Activated naive CD8-positive, alpha-beta T cell treated with anti-CD3 and anti-CD28 coated beads, Interleukin-2, amount 50 U/mL, for 24 hours (primary cell): ENCODE measurements around the gene ELFN2.

ENCODE experiments used
- ATAC-seq: fragments of 150-1000 bp; cut with Tn5 transposase; one replicate; pipeline ENCODE4 v1.10.0; 2021
- DNase-seq: peaks from one replicate; pipeline ENCODE4 v3.0.0; 2021
- H3K27ac Mint-ChIP-seq: one replicate; pipeline ENCODE4 v1.8.0; 2021; ENCODE audit warnings: mild to moderate bottlenecking, mixed read lengths
- H3K27me3 Mint-ChIP-seq: one replicate; pipeline ENCODE4 v1.8.0; 2021; ENCODE audit warnings: mixed read lengths
- H3K36me3 Mint-ChIP-seq: one replicate; pipeline ENCODE4 v1.8.0; 2021; ENCODE audit warnings: low read depth, mixed read lengths
- H3K4me1 Mint-ChIP-seq: one replicate; pipeline ENCODE4 v1.8.0; 2021; ENCODE audit warnings: mixed read lengths
- H3K4me3 Mint-ChIP-seq: one replicate; pipeline ENCODE4 v1.8.0; 2021; ENCODE audit warnings: mild to moderate bottlenecking, moderate library complexity, mixed read lengths
- H3K9me3 Mint-ChIP-seq: one replicate; pipeline ENCODE4 v1.8.0; 2021; ENCODE audit warnings: mixed read lengths

The ELFN2 gene

GRCh38 chr22:37365950-37366349 is 61.3 kb downstream of the ELFN2 start:
- no peaks in the 10 kb centered on the region for H3K9me3 Mint-ChIP-seq
- no peak overlapping the region for H3K27ac Mint-ChIP-seq
- H3K4me3 Mint-ChIP-seq, result no peak overlapping the region
- no peaks in the 10 kb centered on the region for H3K27me3 Mint-ChIP-seq
- ATAC-seq (no peak), DNase-seq (no peak)
- H3K36me3 Mint-ChIP-seq, result no peaks in the 10 kb centered on the region
- H3K4me1 Mint-ChIP-seq, result peaks cover 4% of the 10 kb centered on the region

DNA sequence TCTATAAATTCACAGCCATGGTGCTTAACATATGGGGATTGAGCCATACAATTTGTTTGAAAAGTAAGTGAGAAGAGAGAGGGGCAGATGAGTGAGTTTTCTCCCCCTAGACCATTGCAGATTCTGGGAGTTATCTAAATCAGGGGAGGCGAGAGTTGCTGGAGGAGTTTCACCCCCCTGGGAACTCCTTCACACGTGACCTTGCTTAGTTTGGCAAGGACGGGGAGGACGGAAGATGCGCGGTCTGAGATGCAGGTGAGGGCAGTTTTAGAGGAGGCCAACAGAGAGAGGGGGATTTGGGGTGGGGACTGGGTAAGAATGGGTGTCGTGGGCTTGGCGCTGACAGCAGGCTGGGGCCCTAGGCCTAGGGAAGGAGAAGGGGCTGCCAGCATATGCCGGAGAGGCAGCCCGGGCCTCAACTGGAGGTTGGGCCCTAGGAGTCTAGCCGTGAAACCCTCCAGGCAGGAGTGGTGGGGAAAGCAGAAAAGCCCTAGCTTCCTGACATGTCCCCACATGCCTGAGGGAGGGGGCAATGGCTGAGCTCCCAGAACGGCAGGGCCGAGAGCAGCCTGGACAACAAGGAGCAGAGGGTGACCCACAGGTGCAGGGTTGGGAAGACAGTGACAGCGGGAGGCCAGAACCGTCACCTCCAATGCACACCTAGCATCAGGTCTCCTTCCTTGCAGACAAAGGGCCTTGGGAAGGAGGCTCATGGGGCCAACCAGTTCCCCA is 63.9 kb downstream of the ELFN2 start:
- no peak overlapping the region for H3K4me3 Mint-ChIP-seq
- peaks cover 2% of the 10 kb centered on the region for H3K4me1 Mint-ChIP-seq
- H3K36me3 Mint-ChIP-seq, result no peaks in the 10 kb centered on the region
- no peak overlapping the region for H3K27ac Mint-ChIP-seq
- DNase-seq (no peak), ATAC-seq (no peak)
- no peaks in the 10 kb centered on the region for H3K9me3 Mint-ChIP-seq
- H3K27me3 Mint-ChIP-seq, result no peaks in the 10 kb centered on the region

DNA sequence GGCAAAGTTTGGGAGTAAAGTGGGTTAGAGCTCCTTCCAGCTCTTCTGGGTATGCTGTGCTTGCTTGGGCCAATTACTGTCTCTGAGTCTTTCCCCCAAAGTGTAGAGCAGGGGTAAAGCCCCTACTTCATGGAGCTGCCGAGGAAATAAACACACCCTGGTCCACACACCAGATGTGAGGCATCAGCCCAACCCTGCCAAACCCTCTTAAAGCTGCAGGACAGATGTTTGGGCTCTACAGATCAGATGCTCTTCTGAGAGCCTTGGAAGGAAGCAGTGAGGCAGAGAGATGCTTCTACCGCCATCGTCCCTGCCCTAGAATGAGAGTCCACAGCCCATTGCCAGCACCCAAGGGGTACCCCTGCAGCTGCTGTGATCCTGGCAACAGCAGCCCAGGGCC is 64.7 kb downstream of the ELFN2 start:
- no peaks in the 10 kb centered on the region for H3K36me3 Mint-ChIP-seq

DNA sequence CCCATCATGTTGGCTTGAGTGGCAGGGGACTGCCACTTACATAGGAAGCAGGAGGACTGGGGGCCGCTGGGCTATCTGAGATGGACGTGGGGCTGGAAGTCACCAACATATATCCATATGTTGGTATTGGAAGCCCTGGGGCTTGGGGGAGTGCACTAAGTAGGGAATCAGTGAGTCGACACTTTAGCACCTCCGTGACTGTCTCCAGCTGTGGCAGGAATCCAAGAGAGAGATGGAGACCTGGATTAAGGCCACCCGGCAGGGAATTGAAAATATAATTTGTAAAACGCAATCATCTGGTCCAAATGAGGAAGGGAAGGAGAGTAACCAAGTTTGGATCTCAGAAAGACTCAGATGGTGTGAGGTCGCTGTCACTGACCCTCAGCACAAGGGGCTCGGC is 68.4 kb downstream of the ELFN2 start:
- DNase-seq, result no peak
- Mint-ChIP-seq H3K9me3 (no peaks in the 10 kb centered on the region), H3K4me3 (no peak overlapping the region), H3K36me3 (no peaks in the 10 kb centered on the region), H3K27ac (no peak overlapping the region), H3K27me3 (peaks cover 2% of the 10 kb centered on the region), H3K4me1 (no peaks in the 10 kb centered on the region)
- no peak for ATAC-seq

More for the DNA sequence above, 64.7 kb downstream of the ELFN2 start:
- Mint-ChIP-seq H3K4me1 (peaks cover 2% of the 10 kb centered on the region), H3K27me3 (no peaks in the 10 kb centered on the region), H3K4me3 (no peak overlapping the region), H3K9me3 (no peaks in the 10 kb centered on the region), H3K27ac (no peak overlapping the region)
- DNase-seq (no peak), ATAC-seq (no peak)

DNA sequence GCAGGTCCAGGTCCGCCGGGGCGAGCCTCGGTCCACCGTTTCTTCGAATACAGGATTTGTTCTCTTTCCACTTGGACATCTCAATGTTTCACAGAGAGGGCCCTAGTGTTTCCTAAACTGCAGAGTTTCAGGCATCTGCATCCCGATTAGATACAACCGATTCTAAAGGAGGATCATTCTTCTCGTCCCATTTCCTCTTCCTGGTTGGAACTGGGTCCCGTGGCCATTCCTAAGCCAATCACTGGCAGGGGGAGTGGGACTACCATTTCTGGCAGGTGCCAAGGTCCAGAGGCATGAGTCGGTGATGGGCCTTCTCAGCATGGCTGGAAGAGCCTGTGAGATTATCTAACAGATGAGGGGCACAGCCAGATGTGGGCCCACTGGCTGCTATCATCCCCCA is 68.9 kb downstream of the ELFN2 start:
- ATAC-seq, result no peak
- DNase-seq, result no peak
- Mint-ChIP-seq H3K9me3 (no peaks in the 10 kb centered on the region), H3K36me3 (no peaks in the 10 kb centered on the region), H3K4me3 (no peak overlapping the region), H3K4me1 (no peaks in the 10 kb centered on the region), H3K27me3 (peaks cover 2% of the 10 kb centered on the region), H3K27ac (no peak overlapping the region)

GRCh38 chr22:37357446-37358075 is 69.7 kb downstream of the ELFN2 start:
- no peak for DNase-seq
- no peaks in the 10 kb centered on the region for H3K9me3 Mint-ChIP-seq
- no peak overlapping the region for H3K4me3 Mint-ChIP-seq
- no peak for ATAC-seq
- H3K27me3 Mint-ChIP-seq, result peaks cover 2% of the 10 kb centered on the region
- H3K36me3 Mint-ChIP-seq, result no peaks in the 10 kb centered on the region
- H3K27ac Mint-ChIP-seq, result no peak overlapping the region
- no peaks in the 10 kb centered on the region for H3K4me1 Mint-ChIP-seq

DNA sequence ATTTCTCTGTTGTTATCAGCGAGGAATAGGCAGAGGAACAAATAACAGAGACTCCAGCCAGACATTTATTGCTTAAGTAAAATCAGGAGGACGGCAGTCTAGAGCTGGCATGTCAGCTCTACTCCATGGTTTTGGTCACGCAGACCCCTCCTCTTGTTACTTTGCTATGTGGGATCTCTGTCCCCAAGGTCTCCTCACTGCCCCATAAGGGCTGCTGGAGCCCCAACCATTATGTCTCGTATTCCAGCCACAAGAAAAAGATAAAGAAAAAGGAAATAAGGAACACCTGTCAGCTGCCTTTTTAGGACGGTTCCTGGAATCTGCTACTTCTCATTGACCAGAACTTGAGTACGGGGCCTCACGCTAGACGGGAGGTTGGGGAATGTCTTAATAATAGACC is 70.4 kb downstream of the ELFN2 start:
- Mint-ChIP-seq H3K9me3 (no peaks in the 10 kb centered on the region), H3K4me1 (no peaks in the 10 kb centered on the region), H3K27me3 (peaks cover 2% of the 10 kb centered on the region), H3K27ac (no peak overlapping the region), H3K36me3 (no peaks in the 10 kb centered on the region), H3K4me3 (no peak overlapping the region)
- no peak for DNase-seq
- no peak for ATAC-seq

GRCh38 chr22:37355174-37355573 is 72.1 kb downstream of the ELFN2 start:
- H3K27ac Mint-ChIP-seq, result no peak overlapping the region
- H3K27me3 Mint-ChIP-seq, result peaks cover 2% of the 10 kb centered on the region
- H3K36me3 Mint-ChIP-seq, result no peaks in the 10 kb centered on the region
- ATAC-seq (no peak), DNase-seq (no peak)
- no peaks in the 10 kb centered on the region for H3K9me3 Mint-ChIP-seq
- no peak overlapping the region for H3K4me3 Mint-ChIP-seq
- no peaks in the 10 kb centered on the region for H3K4me1 Mint-ChIP-seq

DNA sequence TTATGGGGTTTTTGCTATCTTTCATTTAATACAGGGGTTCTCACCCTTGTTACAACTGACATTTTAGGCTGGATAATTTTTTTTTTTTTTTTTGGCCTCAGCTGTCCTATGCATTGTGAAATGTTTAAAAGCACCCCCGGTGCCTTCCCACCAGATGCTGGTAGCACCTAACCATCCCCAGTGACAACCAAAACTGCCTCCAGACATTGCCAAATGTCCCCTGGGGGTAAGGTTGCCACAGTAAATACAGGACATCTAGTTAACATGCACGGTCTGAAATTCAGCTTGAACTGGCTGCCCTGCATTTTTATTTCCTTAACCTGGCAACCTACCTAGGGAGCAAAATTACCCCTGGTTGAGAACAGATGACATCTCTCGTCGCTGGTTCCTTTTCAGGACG is 72.6 kb downstream of the ELFN2 start:
- Mint-ChIP-seq H3K4me1 (no peaks in the 10 kb centered on the region), H3K27me3 (peaks cover 2% of the 10 kb centered on the region), H3K36me3 (no peaks in the 10 kb centered on the region), H3K4me3 (no peak overlapping the region), H3K27ac (no peak overlapping the region), H3K9me3 (no peaks in the 10 kb centered on the region)
- ATAC-seq, result no peak
- DNase-seq, result no peak

DNA sequence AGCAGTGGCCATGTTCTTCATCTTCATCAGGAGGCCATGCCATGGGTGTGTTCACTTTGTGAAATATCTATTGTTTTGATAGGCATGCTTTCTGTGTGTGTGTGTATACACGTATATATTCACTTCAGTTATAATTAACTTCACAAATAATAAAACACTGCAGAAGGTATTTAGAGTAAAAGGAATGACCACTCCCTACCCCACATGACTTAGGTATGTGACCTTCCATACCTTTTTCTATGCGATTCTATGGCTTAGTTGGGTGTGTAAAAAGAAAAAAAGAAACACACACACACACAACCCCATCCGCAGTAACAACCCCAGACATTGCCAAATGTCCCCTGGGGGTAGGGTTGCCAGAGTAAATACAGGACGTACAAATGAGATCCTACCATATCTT is 73.0 kb downstream of the ELFN2 start:
- no peak overlapping the region for H3K27ac Mint-ChIP-seq
- H3K27me3 Mint-ChIP-seq, result peaks cover 2% of the 10 kb centered on the region
- no peaks in the 10 kb centered on the region for H3K4me1 Mint-ChIP-seq
- DNase-seq (no peak), ATAC-seq (no peak)
- no peaks in the 10 kb centered on the region for H3K36me3 Mint-ChIP-seq
- no peaks in the 10 kb centered on the region for H3K9me3 Mint-ChIP-seq
- no peak overlapping the region for H3K4me3 Mint-ChIP-seq

GRCh38 chr22:37353839-37354238 is 73.4 kb downstream of the ELFN2 start:
- no peak for DNase-seq
- Mint-ChIP-seq H3K36me3 (no peaks in the 10 kb centered on the region), H3K4me1 (no peaks in the 10 kb centered on the region), H3K9me3 (no peaks in the 10 kb centered on the region), H3K27me3 (peaks cover 2% of the 10 kb centered on the region), H3K27ac (no peak overlapping the region), H3K4me3 (no peak overlapping the region)
- ATAC-seq, result no peak

DNA sequence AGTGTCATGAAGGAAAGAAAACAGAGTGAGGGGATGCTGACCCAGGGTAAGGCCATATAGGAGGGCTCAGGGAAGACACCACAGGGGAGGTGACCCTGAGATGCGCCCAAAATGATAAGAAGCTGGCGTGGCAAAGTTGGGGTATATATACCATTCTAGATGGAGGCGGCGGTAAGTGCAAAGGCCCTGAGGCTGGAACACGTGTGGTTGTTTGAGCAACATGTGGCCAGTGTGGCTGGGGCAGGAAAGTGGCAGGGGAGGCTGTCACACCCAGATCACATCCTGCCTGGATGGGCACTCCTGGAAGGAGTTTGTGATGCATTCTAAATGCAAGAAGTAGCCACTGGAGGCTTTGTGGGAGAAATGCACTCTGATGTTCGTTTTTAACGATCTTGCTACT is 74.8 kb downstream of the ELFN2 start:
- H3K27me3 Mint-ChIP-seq, result peaks cover 2% of the 10 kb centered on the region
- no peaks in the 10 kb centered on the region for H3K36me3 Mint-ChIP-seq

GRCh38 chr22:37351232-37351631 is 76.0 kb downstream of the ELFN2 start:
- H3K27ac Mint-ChIP-seq, result no peak overlapping the region
- H3K4me1 Mint-ChIP-seq, result no peaks in the 10 kb centered on the region
- no peak for ATAC-seq
- DNase-seq, result no peak
- H3K36me3 Mint-ChIP-seq, result no peaks in the 10 kb centered on the region
- no peak overlapping the region for H3K4me3 Mint-ChIP-seq
- H3K9me3 Mint-ChIP-seq, result no peaks in the 10 kb centered on the region
- H3K27me3 Mint-ChIP-seq, result peaks cover 2% of the 10 kb centered on the region

More for the DNA sequence above, 74.8 kb downstream of the ELFN2 start:
- DNase-seq (no peak), ATAC-seq (no peak)
- no peaks in the 10 kb centered on the region for H3K9me3 Mint-ChIP-seq
- H3K4me3 Mint-ChIP-seq, result no peak overlapping the region
- H3K4me1 Mint-ChIP-seq, result no peaks in the 10 kb centered on the region
- no peak overlapping the region for H3K27ac Mint-ChIP-seq

GRCh38 chr22:37349043-37349814 is 78.0 kb downstream of the ELFN2 start:
- no peak for ATAC-seq
- H3K4me1 Mint-ChIP-seq, result no peaks in the 10 kb centered on the region
- H3K27ac Mint-ChIP-seq, result no peak overlapping the region
- no peak overlapping the region for H3K4me3 Mint-ChIP-seq
- DNase-seq, result no peak
- H3K9me3 Mint-ChIP-seq, result no peaks in the 10 kb centered on the region
- H3K36me3 Mint-ChIP-seq, result no peaks in the 10 kb centered on the region
- H3K27me3 Mint-ChIP-seq, result peaks cover 4% of the 10 kb centered on the region

- Mint-ChIP-seq H3K36me3 (no peaks in the 10 kb centered on the region), H3K27me3 (peaks cover 4% of the 10 kb centered on the region), H3K4me1 (no peaks in the 10 kb centered on the region), H3K4me3 (no peak overlapping the region), H3K27ac (no peak overlapping the region), H3K9me3 (no peaks in the 10 kb centered on the region)
- no peak for DNase-seq
- ATAC-seq, result no peak
Observed at GRCh38 chr22:37346505-37346895, 80.8 kb downstream of the ELFN2 start.
